H1 (cell line): ENCODE measurements around the gene ANK3. TPM values are rescaled to one million over a fixed set of nuclear protein-coding genes. Genes with fewer than 3 reads are reported as not detected.

Experiments used
- CTCF ChIA-PET: fragments of 300-600 bp; sonication (Branson Sonifier 250); formaldehyde crosslinking; loops from one replicate; lab custom pipeline; 2021; ENCODE audit not compliant: partially characterized antibody; lab: Charles Lee
- POLR2A ChIA-PET: fragments of 300-600 bp; sonication (Branson Sonifier 250); formaldehyde crosslinking; loops from one replicate; lab custom pipeline; 2021; ENCODE audit warnings: inconsistent platforms; ENCODE audit not compliant: partially characterized antibody; lab: Charles Lee
- DNase-seq, 2 experiments: peaks; one replicate each; pipeline versions ENCODE4 v3.0.0 to v3.0.0-alpha.2; 2010 to 2022; ENCODE audit warnings: low spot score in 2 of 2, low read depth in 1 of 2, mixed read lengths in 1 of 2
- FAIRE-seq: peaks from 2 replicates; lab custom pipeline; 2011; peaks lifted over from hg19 to GRCh38; lab: Jason Lieb, UNC
- H2AFZ ChIP-seq: 2 replicates; pipeline ENCODE4 v1.8.1; 2012; ENCODE audit warnings: low read length, inconsistent platforms
- H2AK5ac ChIP-seq: 2 replicates; pipeline ENCODE4 v1.6.1; 2013; ENCODE audit warnings: low read depth, low read length
- H2BK120ac ChIP-seq: replicated peaks from 2 replicates; pipeline ENCODE3; 2013; ENCODE audit warnings: low read depth, low read length, inconsistent platforms
- H2BK12ac ChIP-seq: 2 replicates; pipeline ENCODE4 v1.6.1; 2013; ENCODE audit warnings: low read depth, low read length
- H2BK15ac ChIP-seq: 2 replicates; pipeline ENCODE4 v1.6.1; 2013; ENCODE audit warnings: low read length
- H2BK20ac ChIP-seq: 2 replicates; pipeline ENCODE4 v1.6.1; 2013; ENCODE audit warnings: low read length
- H2BK5ac ChIP-seq: 2 replicates; pipeline ENCODE4 v1.6.1; 2013; ENCODE audit warnings: low read depth, low read length
- H3K14ac ChIP-seq: 2 replicates; pipeline ENCODE4 v1.6.1; 2013; ENCODE audit warnings: inconsistent platforms; ENCODE audit not compliant: insufficient read length
- H3K18ac ChIP-seq: 2 replicates; pipeline ENCODE4 v1.6.1; 2013; ENCODE audit warnings: low read length; ENCODE audit errors: extremely low read depth
- H3K23ac ChIP-seq: 2 replicates; pipeline ENCODE4 v1.6.1; 2013; ENCODE audit warnings: inconsistent platforms; ENCODE audit not compliant: insufficient read length
- H3K23me2 ChIP-seq: 2 replicates; pipeline ENCODE4 v1.6.1; 2013; ENCODE audit warnings: low read depth, low read length
- H3K27ac ChIP-seq: 2 replicates; pipeline ENCODE4 v1.6.1; 2011; ENCODE audit warnings: low read depth, low read length, inconsistent platforms
- H3K27me3 ChIP-seq, 4 experiments: replicated peaks in 1 of 4; 1 replicate in 1 of 4; 2 replicates in 3 of 4; pipeline versions ENCODE4 v1.6.1 to v1.8.1; 2011 to 2013; ENCODE audit warnings: low read length in 3 of 4, mild to moderate bottlenecking in 3 of 4, inconsistent platforms in 2 of 4, mixed read lengths in 2 of 4, moderate library complexity in 1 of 4; ENCODE audit not compliant: control insufficient read depth in 3 of 4, insufficient read depth in 3 of 4; ENCODE audit errors: extremely low read depth in 1 of 4
- H3K36me3 ChIP-seq, 4 experiments: 2 replicates each; pipeline versions ENCODE4 v1.6.1 to v1.8.1; 2011 to 2013; ENCODE audit warnings: mild to moderate bottlenecking in 4 of 4, low read length in 3 of 4, moderate library complexity in 2 of 4, control low read depth in 1 of 4, inconsistent platforms in 1 of 4; ENCODE audit not compliant: insufficient read depth in 4 of 4, control insufficient read depth in 2 of 4
- H3K4ac ChIP-seq: replicated peaks from 2 replicates; pipeline ENCODE3; 2013; ENCODE audit warnings: low read length, low read depth, mixed read lengths, inconsistent platforms; ENCODE audit not compliant: insufficient read length
- H3K4me1 ChIP-seq, 4 experiments: replicated peaks in 1 of 4; 1 replicate in 1 of 4; 2 replicates in 3 of 4; pipeline versions ENCODE4 v1.6.1 to v1.8.1; 2011 to 2013; ENCODE audit warnings: low read length in 3 of 4, inconsistent platforms in 2 of 4, mixed read lengths in 1 of 4; ENCODE audit not compliant: insufficient read depth in 4 of 4, control insufficient read depth in 3 of 4
- H3K4me2 ChIP-seq, 2 experiments: 2 replicates each; pipeline versions ENCODE4 v1.6.1 to v1.8.1; 2011 to 2013; ENCODE audit warnings: low read depth in 2 of 2, low read length in 2 of 2, control low read depth in 1 of 2, inconsistent platforms in 1 of 2, mild to moderate bottlenecking in 1 of 2; ENCODE audit not compliant: insufficient read depth in 1 of 2
- H3K4me3 ChIP-seq, 4 experiments: fragments of 200-600, 300-600 bp in 1 of 4; sonication (generic), shearing (Covaris generic), sonication (Bioruptor Twin) in 1 of 4; 2 replicates each; pipeline versions ENCODE4 v1.5.1 to v1.8.1; 2011 to 2016; ENCODE audit warnings: low read length in 4 of 4, low read depth in 3 of 4, control low read depth in 2 of 4, inconsistent platforms in 2 of 4, mild to moderate bottlenecking in 2 of 4, mixed read lengths in 1 of 4, moderate library complexity in 1 of 4; ENCODE audit not compliant: insufficient read depth in 2 of 4; ENCODE audit errors: extremely low read depth in 1 of 4
- H3K56ac ChIP-seq: replicated peaks from 2 replicates; pipeline ENCODE3; 2013; ENCODE audit warnings: low read depth, mild to moderate bottlenecking, mixed read lengths, low read length, inconsistent platforms; ENCODE audit not compliant: insufficient read length
- H3K79me1 ChIP-seq: 2 replicates; pipeline ENCODE4 v1.6.1; 2013; ENCODE audit warnings: low read depth, low read length, control low read depth
- H3K79me2 ChIP-seq, 2 experiments: 2 replicates each; pipeline versions ENCODE4 v1.6.1 to v1.8.1; 2012 to 2013; ENCODE audit warnings: low read length in 2 of 2, mild to moderate bottlenecking in 2 of 2, inconsistent platforms in 1 of 2; ENCODE audit not compliant: insufficient read depth in 2 of 2, control insufficient read depth in 1 of 2
- H3K9ac ChIP-seq, 4 experiments: replicated peaks in 1 of 4; 1 replicate in 1 of 4; 2 replicates in 3 of 4; pipeline versions ENCODE4 v1.6.1 to v1.8.1; 2011 to 2013; ENCODE audit warnings: low read depth in 3 of 4, low read length in 3 of 4, control low read depth in 2 of 4, mild to moderate bottlenecking in 2 of 4, moderate library complexity in 2 of 4, inconsistent platforms in 1 of 4; ENCODE audit errors: extremely low read depth in 1 of 4
- H3K9me3 ChIP-seq, 2 experiments: 2 replicates each; pipeline versions ENCODE4 v1.6.1 to v1.8.1; 2012 to 2013; ENCODE audit warnings: mild to moderate bottlenecking in 2 of 2, moderate library complexity in 2 of 2, control low read depth in 1 of 2, inconsistent platforms in 1 of 2, low read depth in 1 of 2, low read length in 1 of 2, mixed read lengths in 1 of 2; ENCODE audit not compliant: insufficient read depth in 2 of 2
- H4K20me1 ChIP-seq, 2 experiments: replicated peaks in 1 of 2; 2 replicates each; pipeline versions ENCODE3 to v1.8.1; 2011 to 2013; ENCODE audit warnings: inconsistent platforms in 2 of 2, low read length in 2 of 2, mild to moderate bottlenecking in 1 of 2; ENCODE audit not compliant: insufficient read depth in 2 of 2, control insufficient read depth in 1 of 2
- H4K5ac ChIP-seq: 2 replicates; pipeline ENCODE4 v1.6.1; 2013; ENCODE audit warnings: low read length, low read depth, mixed read lengths, inconsistent platforms; ENCODE audit not compliant: insufficient read length
- H4K8ac ChIP-seq: 2 replicates; pipeline ENCODE4 v1.8.0; 2013; ENCODE audit warnings: mild to moderate bottlenecking, moderate library complexity, low read length, inconsistent platforms; ENCODE audit not compliant: insufficient read depth; ENCODE audit errors: extremely low read depth
- H4K91ac ChIP-seq: replicated peaks from 2 replicates; pipeline ENCODE3; 2013; ENCODE audit warnings: low read length, mixed read lengths, inconsistent platforms; ENCODE audit not compliant: insufficient read length
- ASH2L ChIP-seq: fragments of 200-600, 300-600 bp; sonication (generic); IDR thresholded peaks from one replicate; pipeline ENCODE4 v1.7.1; 2017; ENCODE audit warnings: low read length
- CTCF ChIP-seq, 3 experiments: IDR thresholded peaks; 1 replicate in 2 of 3; 2 replicates in 1 of 3; pipeline versions ENCODE4 v1.5.1 to v1.6.1; 2011; ENCODE audit warnings: low read length in 3 of 3, mild to moderate bottlenecking in 3 of 3, inconsistent platforms in 2 of 3, low read depth in 1 of 3, moderate library complexity in 1 of 3; ENCODE audit not compliant: insufficient read depth in 1 of 3; ENCODE audit errors: control extremely low read depth in 1 of 3
- JUN ChIP-seq: IDR thresholded peaks from 2 replicates; pipeline ENCODE4 v1.6.1; 2011; ENCODE audit warnings: low read depth, mild to moderate bottlenecking, improper control_type of control experiment, low read length
- JUND ChIP-seq: IDR thresholded peaks from 2 replicates; pipeline ENCODE4 v1.6.1; 2011; ENCODE audit warnings: mild to moderate bottlenecking, improper control_type of control experiment, low read length
- KDM1A ChIP-seq: fragments of 200-600, 300-600 bp; sonication (generic); IDR thresholded peaks from 2 replicates; pipeline ENCODE4 v1.7.1; 2016; ENCODE audit warnings: mild to moderate bottlenecking, low read length, borderline replicate concordance
- KDM4A ChIP-seq: IDR thresholded peaks from one replicate; pipeline ENCODE4 v1.7.1; 2012; ENCODE audit warnings: low read depth, mild to moderate bottlenecking, moderate library complexity, low read length, inconsistent platforms; ENCODE audit not compliant: severe bottlenecking
- RBBP5 ChIP-seq: IDR thresholded peaks from 2 replicates; pipeline ENCODE4 v1.7.1; 2012; ENCODE audit warnings: low read depth, mild to moderate bottlenecking, inconsistent platforms, low read length, moderate library complexity, borderline replicate concordance
- RXRA ChIP-seq: IDR thresholded peaks from 2 replicates; pipeline ENCODE4 v1.6.1; 2011; ENCODE audit warnings: low read depth, mild to moderate bottlenecking, low read length, moderate library complexity; ENCODE audit not compliant: insufficient read depth
- SIRT6 ChIP-seq: IDR thresholded peaks from one replicate; pipeline ENCODE4 v1.7.1; 2012; ENCODE audit warnings: low read length, inconsistent platforms
- SRF ChIP-seq: IDR thresholded peaks from 2 replicates; pipeline ENCODE4 v1.6.1; 2011; ENCODE audit warnings: mild to moderate bottlenecking, low read depth, low read length, moderate library complexity
- SUZ12 ChIP-seq: fragments of 200-600 bp; sonication (generic); IDR thresholded peaks from 2 replicates; pipeline ENCODE4 v1.6.1; 2012; ENCODE audit warnings: mild to moderate bottlenecking, inconsistent platforms, low read length, moderate library complexity, mixed read lengths
- TAF1 ChIP-seq: IDR thresholded peaks from 2 replicates; pipeline ENCODE4 v1.6.1; 2011; ENCODE audit warnings: mild to moderate bottlenecking, low read depth, low read length
- TEAD4 ChIP-seq: IDR thresholded peaks from 2 replicates; pipeline ENCODE4 v1.6.1; 2012; ENCODE audit warnings: low read depth, low read length, inconsistent platforms, mixed read lengths
- WGBS, 2 experiments: shearing (Covaris generic) in 1 of 2; methylation state at CpG; one replicate each; pipeline versions ENCODE4 v1.1.6 to v1.1.7; 2013 to 2015; ENCODE audit warnings: low lambda C conversion rate in 2 of 2, mixed read lengths in 2 of 2, inconsistent platforms in 1 of 2, low coverage in 1 of 2, missing lambda C conversion rate in 1 of 2; ENCODE audit not compliant: insufficient replicate concordance in 2 of 2, insufficient coverage in 1 of 2, insufficient read length in 1 of 2; ENCODE audit errors: extremely low coverage in 1 of 2, missing lambda C conversion rate in 1 of 2; 5-methylcytosine and 5-hydroxymethylcytosine counted together
- polyA plus RNA-seq, 7 experiments: library from polyadenylated mRNA; depleted of rRNA in 3 of 7; stranded (reverse) in 5 of 7; unstranded in 2 of 7; fragments of >200 nt in 5 of 7; fragments of 200-250 nt in 2 of 7; gene quantifications; 1 replicate in 5 of 7; 2 replicates in 1 of 7; 4 replicates in 1 of 7; pipeline versions ENCODE4 v1.2.1 to v1.2.3, GENCODE V29; 2011 to 2013; ENCODE audit warnings: missing spikeins in 2 of 7, mixed read lengths in 2 of 7
- total RNA-seq: library from RNA; stranded (reverse); fragmentation: NEBNext Ultra II Directional; extraction: Animal tissue kit (Norgen Biotek cat#: 25700); gene quantifications from 2 replicates; pipeline ENCODE4 v1.2.1, GENCODE V29; 2021

ANK3 gene
- total and polyA plus RNA-seq, 2 of the 8 experiments (the other 6 are each of a cell fraction or from before 2014, with no cell fraction given), result 18.1 to 67.9 TPM

GRCh38 chr10:60044242-60044641 is 345.4 kb downstream of the ANK3 start:
- no peaks in the 10 kb centered on the region for H3K27me3 ChIP-seq
- no peak overlapping the region for H2BK12ac ChIP-seq
- no peaks in the 10 kb centered on the region for H4K20me1 ChIP-seq
- H2BK15ac ChIP-seq, result no peak overlapping the region
- ChIA-PET CTCF (interaction anchor here (2.0 kb wide), 1 partner anchor 11 kb away, joined by 6 read pairs; no protein-coding TSS in a partner anchor), POLR2A (interaction anchor here (0.7 kb wide), 1 partner anchor 71 kb away, joined by 4 read pairs; no protein-coding TSS in a partner anchor)
- H4K91ac ChIP-seq, result no peak overlapping the region
- no peak overlapping the region for H3K9ac ChIP-seq
- no peak overlapping the region for H3K4ac ChIP-seq
- H2BK20ac ChIP-seq, result no peak overlapping the region
- H3K79me1 ChIP-seq, result no peaks in the 10 kb centered on the region
- H3K9me3 ChIP-seq, result no peaks in the 10 kb centered on the region
- no peak overlapping the region for H2AFZ ChIP-seq
- H3K27ac ChIP-seq, result no peak overlapping the region
- H2BK120ac ChIP-seq, result no peak overlapping the region
- H3K36me3 ChIP-seq, result no peaks in the 10 kb centered on the region
- no peak overlapping the region for H4K8ac ChIP-seq
- no peak overlapping the region for H4K5ac ChIP-seq
- no peak overlapping the region for H3K23ac ChIP-seq
- H3K23me2 ChIP-seq, result no peaks in the 10 kb centered on the region
- H3K56ac ChIP-seq, result no peak overlapping the region
- H2BK5ac ChIP-seq, result no peak overlapping the region
- peaks cover 0 to 7% (median 0%) of the 10 kb centered on the region in 4 experiments; a peak in 3 of 7 replicates for H3K4me1 ChIP-seq
- WGBS, 2 experiments, result 84% methylated on average over 2 of the region's 2 CpGs; no CpG with 5 or more reads in 1 of the 2 experiments
- FAIRE-seq (no peak), DNase-seq (no peak)
- H3K14ac ChIP-seq, result no peak overlapping the region
- H3K18ac ChIP-seq, result no peak overlapping the region
- H3K4me3 ChIP-seq, result no peak overlapping the region
- no peak overlapping the region for H2AK5ac ChIP-seq
- H3K4me2 ChIP-seq, result no peak overlapping the region
- H3K79me2 ChIP-seq, result no peaks in the 10 kb centered on the region
- no peak for TF ChIP-seq KDM4A
- TF ChIP-seq JUN, result no peak
- TF ChIP-seq JUND, result no peak
- no peak for TF ChIP-seq KDM1A
- TF ChIP-seq SRF, result no peak
- no peak for TF ChIP-seq SUZ12
- TF ChIP-seq TEAD4, result no peak
- TF ChIP-seq CTCF (IDR thresholded peaks at IDR 0.05; ENCODE audit: control extremely low read depth in 1 of 3, insufficient read depth in 1 of 3, low read depth in 1 of 3, low read length in 3 of 3), result no peak
- no peak for TF ChIP-seq SIRT6
- TF ChIP-seq TAF1, result no peak
- TF ChIP-seq RXRA, result no peak
- TF ChIP-seq ASH2L, result no peak
- no peak for TF ChIP-seq RBBP5
